Liver (tissue), 3 donors: ENCODE measurements around the gene RALGPS2.

Experiments used
- CTCF ChIP-seq: fragments of 150-350 bp; IDR thresholded peaks from 2 replicates; pipeline ENCODE4 v1.5.1; 2017; ENCODE audit warnings: improper control_type of control experiment, low read depth, low read length; ENCODE audit not compliant: missing input control
- EGR1 ChIP-seq, 2 donors: IDR thresholded peaks; 2 replicates each; pipeline ENCODE4 v1.6.1; 2016 to 2018; ENCODE audit warnings: antibody characterized with exemption in 2 of 2, low read depth in 2 of 2
- FOXA2 ChIP-seq: IDR thresholded peaks from 2 replicates; pipeline ENCODE4 v1.6.1; 2016; ENCODE audit warnings: antibody characterized with exemption
- GABPA ChIP-seq, 2 donors: IDR thresholded peaks in 1 of 2; conservative IDR thresholded peaks in 1 of 2; 2 replicates each; pipeline ENCODE4 v1.6.1; 2016; ENCODE audit warnings: antibody characterized with exemption in 2 of 2, mild to moderate bottlenecking in 1 of 2, moderate library complexity in 1 of 2
- JUND ChIP-seq, 2 donors: IDR thresholded peaks; 2 replicates each; pipeline ENCODE4 v1.6.1; 2016; ENCODE audit warnings: antibody characterized with exemption in 2 of 2
- RAD21 ChIP-seq, 2 donors: IDR thresholded peaks; 2 replicates each; pipeline ENCODE4 v1.6.1; 2016; ENCODE audit warnings: antibody characterized with exemption in 2 of 2, mild to moderate bottlenecking in 2 of 2
- REST ChIP-seq: IDR thresholded peaks from 2 replicates; pipeline ENCODE4 v1.6.1; 2016; ENCODE audit warnings: antibody characterized with exemption, mild to moderate bottlenecking
- RXRA ChIP-seq, 2 donors: IDR thresholded peaks; 2 replicates each; pipeline ENCODE4 v1.6.1; 2017 to 2018; ENCODE audit warnings: antibody characterized with exemption in 2 of 2, mild to moderate bottlenecking in 1 of 2
- TAF1 ChIP-seq: conservative IDR thresholded peaks from 2 replicates; pipeline ENCODE4 v1.6.1; 2016; ENCODE audit warnings: antibody characterized with exemption, mild to moderate bottlenecking
- TF ChIP-seq, protein P1 (sequence below): IDR thresholded peaks from 2 replicates; pipeline ENCODE4 v1.6.1; 2016; ENCODE audit warnings: antibody characterized with exemption
- TF ChIP-seq, protein P2 (sequence below): IDR thresholded peaks from 2 replicates; pipeline ENCODE4 v1.6.1; 2016; ENCODE audit warnings: antibody characterized with exemption
- TF ChIP-seq, protein P3 (sequence below): IDR thresholded peaks from 2 replicates; pipeline ENCODE4 v1.6.1; 2016; ENCODE audit warnings: antibody characterized with exemption
- donor health status: healthy.
- donor health status: healthy.

DNA sequence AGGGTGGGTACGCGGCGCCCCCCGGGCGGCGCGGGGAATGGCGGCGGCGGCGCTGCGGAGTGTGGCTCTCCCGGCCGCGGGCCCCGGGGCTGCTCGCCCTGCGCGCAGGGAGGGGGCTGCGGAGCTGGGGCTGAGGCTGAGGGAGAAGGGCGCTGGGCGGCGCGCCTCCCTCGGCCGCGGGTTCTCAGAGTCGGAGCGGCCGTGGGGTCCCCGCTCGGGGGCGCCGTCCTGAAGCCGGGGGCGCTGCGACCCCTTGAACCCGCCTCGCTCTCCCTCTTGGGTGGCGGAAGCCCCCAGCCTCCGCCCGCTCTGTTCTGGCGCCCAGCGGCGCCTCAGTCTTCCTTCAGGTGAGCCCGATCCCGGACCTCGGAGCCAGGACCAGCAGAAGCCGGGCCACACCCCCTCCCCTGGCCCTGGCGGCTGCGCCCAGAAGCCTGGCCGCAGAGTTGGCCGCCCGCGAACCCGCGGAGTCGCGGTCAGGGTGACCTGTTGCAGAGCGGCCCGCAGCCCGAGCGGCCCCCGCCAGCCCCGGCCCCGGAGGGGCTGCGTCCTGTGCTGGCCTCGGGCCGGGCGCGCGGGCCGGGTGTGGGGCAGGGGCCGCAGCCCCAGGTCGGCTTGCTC is 532 bp downstream of the RALGPS2 start:
- TF ChIP-seq RAD21 (IDR thresholded peaks at IDR 0.05): no peak
- TF ChIP-seq, protein P1, sequence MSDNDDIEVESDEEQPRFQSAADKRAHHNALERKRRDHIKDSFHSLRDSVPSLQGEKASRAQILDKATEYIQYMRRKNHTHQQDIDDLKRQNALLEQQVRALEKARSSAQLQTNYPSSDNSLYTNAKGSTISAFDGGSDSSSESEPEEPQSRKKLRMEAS: no peak
- TF ChIP-seq CTCF: no peak
- no peak for TF ChIP-seq JUND (IDR thresholded peaks at IDR 0.05)
- TF ChIP-seq, protein P2, sequence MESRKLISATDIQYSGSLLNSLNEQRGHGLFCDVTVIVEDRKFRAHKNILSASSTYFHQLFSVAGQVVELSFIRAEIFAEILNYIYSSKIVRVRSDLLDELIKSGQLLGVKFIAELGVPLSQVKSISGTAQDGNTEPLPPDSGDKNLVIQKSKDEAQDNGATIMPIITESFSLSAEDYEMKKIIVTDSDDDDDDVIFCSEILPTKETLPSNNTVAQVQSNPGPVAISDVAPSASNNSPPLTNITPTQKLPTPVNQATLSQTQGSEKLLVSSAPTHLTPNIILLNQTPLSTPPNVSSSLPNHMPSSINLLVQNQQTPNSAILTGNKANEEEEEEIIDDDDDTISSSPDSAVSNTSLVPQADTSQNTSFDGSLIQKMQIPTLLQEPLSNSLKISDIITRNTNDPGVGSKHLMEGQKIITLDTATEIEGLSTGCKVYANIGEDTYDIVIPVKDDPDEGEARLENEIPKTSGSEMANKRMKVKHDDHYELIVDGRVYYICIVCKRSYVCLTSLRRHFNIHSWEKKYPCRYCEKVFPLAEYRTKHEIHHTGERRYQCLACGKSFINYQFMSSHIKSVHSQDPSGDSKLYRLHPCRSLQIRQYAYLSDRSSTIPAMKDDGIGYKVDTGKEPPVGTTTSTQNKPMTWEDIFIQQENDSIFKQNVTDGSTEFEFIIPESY: no peak
- TF ChIP-seq FOXA2: no peak
- TF ChIP-seq TAF1: no peak
- TF ChIP-seq, protein P3, sequence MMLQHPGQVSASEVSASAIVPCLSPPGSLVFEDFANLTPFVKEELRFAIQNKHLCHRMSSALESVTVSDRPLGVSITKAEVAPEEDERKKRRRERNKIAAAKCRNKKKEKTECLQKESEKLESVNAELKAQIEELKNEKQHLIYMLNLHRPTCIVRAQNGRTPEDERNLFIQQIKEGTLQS: no peak
- no peak for TF ChIP-seq GABPA (IDR thresholded peaks at IDR 0.05 in 1 of 2, conservative IDR thresholded peaks at IDR 0.05 in 1 of 2)
- TF ChIP-seq EGR1 (IDR thresholded peaks at IDR 0.05; ENCODE audit: low read depth in 2 of 2): no peak
- TF ChIP-seq RXRA (IDR thresholded peaks at IDR 0.05): no peak
- no peak for TF ChIP-seq REST
